HepG2 (cell line): ENCODE results near the gene ARL4D. TPM values are rescaled to one million over a fixed set of nuclear protein-coding genes. Genes with fewer than 3 reads are reported as not detected.

ENCODE experiments used
- ATAC-seq: fragments of 200-7000 bp; cut with Tn5 transposase; 3 replicates; pipeline ENCODE4 v1.9.1; 2020; ENCODE audit warnings: mild to moderate bottlenecking, moderate library complexity
- BruUV-seq: library from RNA; stranded (reverse); fragments of 400-500 nt; replicated peaks from 2 replicates; lab custom pipeline; 2021; lab: Mats Ljungman, UMichigan
- CTCF ChIA-PET: fragments of 300-600 bp; formaldehyde crosslinking; extraction: SDS; loops from one replicate; lab custom pipeline; 2021; ENCODE audit warnings: low total read pairs, inconsistent platforms, low intra/inter-chr PET ratio; lab: Yijun Ruan, JAX
- POLR2A ChIA-PET: fragments of 350-600 bp; sonication (Branson Sonifier 250); formaldehyde crosslinking; loops from one replicate; lab custom pipeline; 2020; ENCODE audit warnings: antibody characterized with exemption, inconsistent platforms; lab: Yijun Ruan, JAX
- DNase-seq: peaks from one replicate; pipeline ENCODE4 v3.0.0-alpha.2; 2015; ENCODE audit warnings: low spot score
- FAIRE-seq: peaks from 3 replicates; lab custom pipeline; 2011; peaks lifted over from hg19 to GRCh38; lab: Jason Lieb, UNC
- H2AFZ ChIP-seq: one replicate; pipeline ENCODE4 v1.6.1; 2011; ENCODE audit warnings: low read length, inconsistent platforms
- H3K27ac ChIP-seq: fragments of 300-600 bp; 3 replicates; pipeline ENCODE4 v1.8.0; 2011; ENCODE audit warnings: mixed run types, mild to moderate bottlenecking, mixed read lengths, low read length, inconsistent platforms; ENCODE audit not compliant: insufficient read depth; ENCODE audit errors: extremely low read length
- H3K27me3 ChIP-seq, 2 experiments: fragments of 200-600 bp in 1 of 2; 2 replicates in 1 of 2; 3 replicates in 1 of 2; pipeline versions ENCODE4 v1.6.0 to v1.8.0; 2011; ENCODE audit warnings: low read length in 2 of 2, mild to moderate bottlenecking in 2 of 2, moderate library complexity in 2 of 2, inconsistent platforms in 1 of 2; ENCODE audit not compliant: insufficient read depth in 2 of 2, control insufficient read depth in 1 of 2
- H3K36me3 ChIP-seq, 2 experiments: fragments of 200-600 bp in 1 of 2; replicated peaks in 1 of 2; 2 replicates in 1 of 2; 3 replicates in 1 of 2; pipeline versions ENCODE4 v1.5.1 to v1.8.0; 2011; ENCODE audit warnings: low read length in 2 of 2, inconsistent platforms in 1 of 2; ENCODE audit not compliant: insufficient read depth in 2 of 2, control insufficient read depth in 1 of 2
- H3K4me1 ChIP-seq: 2 replicates; pipeline ENCODE4 v1.5.1; 2012; ENCODE audit warnings: low read length, inconsistent platforms; ENCODE audit not compliant: insufficient read depth
- H3K4me2 ChIP-seq: 2 replicates; pipeline ENCODE4 v1.6.0; 2011; ENCODE audit warnings: low read depth, low read length, inconsistent platforms
- H3K4me3 ChIP-seq, 3 experiments: fragments of 200-600 bp in 1 of 3; sonication (generic), shearing (Covaris generic) in 1 of 3; replicated peaks in 1 of 3; 2 replicates each; pipeline ENCODE4 v1.5.1; 2011 to 2016; ENCODE audit warnings: low read length in 3 of 3, inconsistent platforms in 2 of 3, low read depth in 2 of 3, mild to moderate bottlenecking in 2 of 3, control low read depth in 1 of 3, mixed read lengths in 1 of 3; ENCODE audit not compliant: insufficient read depth in 1 of 3
- H3K79me2 ChIP-seq: one replicate; pipeline ENCODE4 v1.6.1; 2011; ENCODE audit warnings: low read length, inconsistent platforms; ENCODE audit not compliant: insufficient read depth
- H3K9ac ChIP-seq: 2 replicates; pipeline ENCODE4 v1.6.0; 2011; ENCODE audit warnings: mild to moderate bottlenecking, low read depth, low read length, inconsistent platforms; ENCODE audit not compliant: insufficient read depth
- H3K9me3 ChIP-seq: 2 replicates; pipeline ENCODE4 v1.5.1; 2012; ENCODE audit warnings: mild to moderate bottlenecking, low read length
- H4K20me1 ChIP-seq: 2 replicates; pipeline ENCODE4 v1.6.0; 2011; ENCODE audit warnings: inconsistent platforms, mild to moderate bottlenecking, low read length, moderate library complexity; ENCODE audit not compliant: insufficient read depth
- ARHGAP35 ChIP-seq: sonication (generic); formaldehyde crosslinking; IDR thresholded peaks from 2 replicates; pipeline ENCODE4 v1.9.0; 2022; ENCODE audit warnings: mild to moderate bottlenecking, inconsistent platforms, moderate library complexity, missing genetic modification reagents, borderline replicate concordance
- E2F1 ChIP-seq: sonication (generic); formaldehyde crosslinking; IDR thresholded peaks from 2 replicates; pipeline ENCODE4 v1.5.0; 2020; ENCODE audit warnings: missing genetic modification reagents
- EZH2 ChIP-seq: conservative IDR thresholded peaks from 2 replicates; pipeline ENCODE4 v1.6.1; 2012; ENCODE audit warnings: mild to moderate bottlenecking, low read depth, low read length, moderate library complexity
- KAT2B ChIP-seq: fragments of 150-350 bp; IDR thresholded peaks from 2 replicates; pipeline ENCODE4 v1.6.1; 2014; ENCODE audit warnings: low read depth, low read length, borderline replicate concordance
- KDM3A ChIP-seq: IDR thresholded peaks from 2 replicates; pipeline ENCODE4 v1.6.1; 2018; ENCODE audit warnings: low read depth, missing compliant biosample characterization
- ZNF224 ChIP-seq: sonication (generic); formaldehyde crosslinking; IDR thresholded peaks from 2 replicates; pipeline ENCODE4 v1.5.0; 2020; ENCODE audit warnings: mild to moderate bottlenecking, missing genetic modification reagents
- ZNF367 ChIP-seq: sonication (generic); formaldehyde crosslinking; IDR thresholded peaks from 2 replicates; pipeline ENCODE4 v1.4.0; 2020; ENCODE audit warnings: missing genetic modification reagents, borderline replicate concordance
- ZNF770 ChIP-seq: sonication (generic); formaldehyde crosslinking; IDR thresholded peaks from 2 replicates; pipeline ENCODE4 v1.5.0; 2020; ENCODE audit warnings: mild to moderate bottlenecking, missing genetic modification reagents
- ZNF878 ChIP-seq: sonication (generic); formaldehyde crosslinking; IDR thresholded peaks from 2 replicates; pipeline ENCODE4 v1.8.1; 2023; ENCODE audit warnings: mild to moderate bottlenecking, missing genetic modification reagents, moderate library complexity
- ZNF883 ChIP-seq: sonication (generic); formaldehyde crosslinking; IDR thresholded peaks from 2 replicates; pipeline ENCODE4 v1.5.1; 2020; ENCODE audit warnings: mild to moderate bottlenecking, missing genetic modification reagents; ENCODE audit errors: not compliant biosample characterization
- WGBS: methylation state at CpG from one replicate; pipeline ENCODE4 v1.1.6; 2017; ENCODE audit warnings: low lambda C conversion rate; 5-methylcytosine and 5-hydroxymethylcytosine counted together
- in situ Hi-C: cut with HindIII; loops from 2 replicates; pipeline ENCODE4 v1.10.0; 2017; ENCODE audit warnings: low pct_unique_long_range_greater_than_20kb; ENCODE audit not compliant: extremely low pct_ligation_motif_present
- intact Hi-C: fragments of 100-400 bp; cut with micrococcal nuclease; formaldehyde crosslinking; loops from one replicate; pipeline ENCODE4 v1.10.0; 2022; ENCODE audit not compliant: unreplicated experiment
- polyA plus RNA-seq, 8 experiments: library from polyadenylated mRNA; depleted of rRNA in 3 of 8; stranded (reverse) in 7 of 8; unstranded in 1 of 8; fragments of >200 nt; fragmentation: Illumina TruSeq in 4 of 8; extraction: Trizol in 4 of 8; gene quantifications; 2 replicates each; pipeline versions ENCODE4 v1.2.1 to v1.2.3, GENCODE V29; 2011 to 2016; ENCODE audit warnings: low read depth in 4 of 8, missing spikeins in 1 of 8, mixed read lengths in 1 of 8; ENCODE audit not compliant: insufficient read depth in 1 of 8
- total RNA-seq, 5 experiments: library from RNA; depleted of rRNA; stranded (reverse); fragments of >200 nt; fragmentation: Illumina TruSeq; extraction: Trizol; gene quantifications; 2 replicates each; pipeline ENCODE4 v1.2.3, GENCODE V29; 2016; ENCODE audit warnings: low read depth in 1 of 5

The ARL4D gene
- total and polyA plus RNA-seq, 2 of the 13 experiments (the other 11 are each of a cell fraction or from before 2014, with no cell fraction given), result 9.0 to 25.9 TPM

- TF ChIP-seq ZNF883 (CRISPR knock-in tag), result no peak
- no peak for TF ChIP-seq ARHGAP35 (CRISPR knock-in tag)
- TF ChIP-seq, all 625 proteins: peak for 3
These were observed 8.2 kb downstream of the ARL4D start (continued) for GRCh38 chr17:43406676-43407645.

GRCh38 chr17:43409131-43409530 lies 10.3 kb downstream of the ARL4D start:
- no peak overlapping the region for H3K27ac ChIP-seq
- in situ Hi-C loops, result no loop called here
- CTCF ChIA-PET, result no interaction called here

More at GRCh38 chr17:43409131-43409530, 10.3 kb downstream of the ARL4D start:
- POLR2A ChIA-PET, result interaction anchor here (1.2 to 6.6 kb wide), 5 partner anchors 8 to 74 kb away, joined by 3 to 71 read pairs (median 4); partner anchors contain the start of genes ARL4D and DHX8
- Histone ChIP-seq H3K9me3 (no peaks in the 10 kb centered on the region), H3K9ac (no peak overlapping the region), H3K4me1 (peaks cover 46% of the 10 kb centered on the region), H3K36me3 (no peaks in the 10 kb centered on the region), H3K27me3 (peaks cover 2 to 7% of the 10 kb centered on the region in 2 experiments; a peak in 2 of 5 replicates), H3K4me2 (0 out of 2 replicates have a peak overlapping the region, but pooled peaks have one; percentile 66), H4K20me1 (no peaks in the 10 kb centered on the region), H3K79me2 (no peaks in the 10 kb centered on the region), H2AFZ (no peak overlapping the region), H3K4me3 (no peak overlapping the region)
- no peak for TF ChIP-seq EZH2
- no peak for TF ChIP-seq KAT2B
- TF ChIP-seq ZNF224 (CRISPR knock-in tag), result no peak
- 0 out of 2 replicates have a peak, but pooled peaks have one; percentile 0 for TF ChIP-seq ZNF878 (CRISPR knock-in tag)
- peak; percentile 93 for TF ChIP-seq ZNF770 (CRISPR knock-in tag)
- no peak for TF ChIP-seq E2F1 (CRISPR knock-in tag)
- TF ChIP-seq KDM3A, result no peak
- TF ChIP-seq ZNF367 (CRISPR knock-in tag), result no peak
- WGBS, result 59% methylated on average over 3 of the region's 3 CpGs
- ATAC-seq, result no peak
- intact Hi-C loops, result loop anchor here (5.0 kb wide), 1 partner anchor 58 kb away; no protein-coding TSS in a partner anchor
- no TSS peak for BruUV-seq
- DNase-seq, result no peak
- FAIRE-seq, result no peak
